Thyroid gland (tissue), 4 donors: ENCODE measurements around the gene CAMTA1.

Experiments
- CTCF ChIP-seq, 6 experiments: fragments of 200-600 bp in 3 of 6; fragments of 450-650 bp in 3 of 6; sonication (generic) in 3 of 6; IDR thresholded peaks; one replicate each; pipeline ENCODE4 v1.5.1; 2016 to 2019; ENCODE audit warnings: antibody characterized with exemption in 6 of 6, mild to moderate bottlenecking in 2 of 6, inconsistent platforms in 1 of 6, moderate library complexity in 1 of 6
- POLR2A ChIP-seq, 2 donors: fragments of 450-650 bp; IDR thresholded peaks; one replicate each; pipeline ENCODE4 v1.6.1; 2017; ENCODE audit warnings: antibody characterized with exemption in 2 of 2, mild to moderate bottlenecking in 2 of 2, moderate library complexity in 1 of 2

- TF ChIP-seq CTCF (IDR thresholded peaks at IDR 0.05) (no peak), POLR2A (IDR thresholded peaks at IDR 0.05) (no peak)
These were observed 799.4 kb downstream of the CAMTA1 start for GRCh38 chr1:7584643-7585042.
